ENCODE results near the gene IL1RAPL2.

- no peak for TF ChIP-seq POLR2A (IDR thresholded peaks at IDR 0.05)
- TF ChIP-seq, protein P1, sequence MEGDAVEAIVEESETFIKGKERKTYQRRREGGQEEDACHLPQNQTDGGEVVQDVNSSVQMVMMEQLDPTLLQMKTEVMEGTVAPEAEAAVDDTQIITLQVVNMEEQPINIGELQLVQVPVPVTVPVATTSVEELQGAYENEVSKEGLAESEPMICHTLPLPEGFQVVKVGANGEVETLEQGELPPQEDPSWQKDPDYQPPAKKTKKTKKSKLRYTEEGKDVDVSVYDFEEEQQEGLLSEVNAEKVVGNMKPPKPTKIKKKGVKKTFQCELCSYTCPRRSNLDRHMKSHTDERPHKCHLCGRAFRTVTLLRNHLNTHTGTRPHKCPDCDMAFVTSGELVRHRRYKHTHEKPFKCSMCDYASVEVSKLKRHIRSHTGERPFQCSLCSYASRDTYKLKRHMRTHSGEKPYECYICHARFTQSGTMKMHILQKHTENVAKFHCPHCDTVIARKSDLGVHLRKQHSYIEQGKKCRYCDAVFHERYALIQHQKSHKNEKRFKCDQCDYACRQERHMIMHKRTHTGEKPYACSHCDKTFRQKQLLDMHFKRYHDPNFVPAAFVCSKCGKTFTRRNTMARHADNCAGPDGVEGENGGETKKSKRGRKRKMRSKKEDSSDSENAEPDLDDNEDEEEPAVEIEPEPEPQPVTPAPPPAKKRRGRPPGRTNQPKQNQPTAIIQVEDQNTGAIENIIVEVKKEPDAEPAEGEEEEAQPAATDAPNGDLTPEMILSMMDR (IDR thresholded peaks at IDR 0.05): no peak
These were observed 1042.7 kb downstream of the IL1RAPL2 start for GRCh38 chrX:105608745-105609144.
